ENCODE data around the gene TSC22D1. TPM values are rescaled to one million over a fixed set of nuclear protein-coding genes. Genes with fewer than 3 reads are reported as not detected.

The TSC22D1 gene
- total RNA-seq, 1 donor from 2014 or later: 18.6 TPM

DNA sequence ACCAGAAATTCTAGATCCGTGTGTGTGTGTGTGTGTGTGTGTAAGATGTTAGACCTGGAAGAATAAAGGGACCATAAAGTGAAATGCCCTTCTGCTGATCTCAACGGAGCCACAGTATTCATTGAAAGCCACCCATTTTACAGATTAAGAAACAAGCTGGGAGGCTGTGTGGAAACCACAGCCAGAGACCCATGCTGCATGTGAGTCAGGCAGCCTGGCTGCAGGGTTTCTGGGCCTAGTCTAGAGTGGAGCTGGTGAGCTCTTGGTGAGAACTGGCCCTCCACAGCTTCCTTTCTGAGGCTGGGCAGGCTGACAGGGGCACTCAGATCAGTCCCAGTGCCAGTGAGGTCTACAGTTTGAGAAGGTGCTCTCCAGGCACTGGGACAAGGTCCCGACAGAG, 127.3 kb downstream of the TSC22D1 start:
- TF ChIP-seq, protein P1, sequence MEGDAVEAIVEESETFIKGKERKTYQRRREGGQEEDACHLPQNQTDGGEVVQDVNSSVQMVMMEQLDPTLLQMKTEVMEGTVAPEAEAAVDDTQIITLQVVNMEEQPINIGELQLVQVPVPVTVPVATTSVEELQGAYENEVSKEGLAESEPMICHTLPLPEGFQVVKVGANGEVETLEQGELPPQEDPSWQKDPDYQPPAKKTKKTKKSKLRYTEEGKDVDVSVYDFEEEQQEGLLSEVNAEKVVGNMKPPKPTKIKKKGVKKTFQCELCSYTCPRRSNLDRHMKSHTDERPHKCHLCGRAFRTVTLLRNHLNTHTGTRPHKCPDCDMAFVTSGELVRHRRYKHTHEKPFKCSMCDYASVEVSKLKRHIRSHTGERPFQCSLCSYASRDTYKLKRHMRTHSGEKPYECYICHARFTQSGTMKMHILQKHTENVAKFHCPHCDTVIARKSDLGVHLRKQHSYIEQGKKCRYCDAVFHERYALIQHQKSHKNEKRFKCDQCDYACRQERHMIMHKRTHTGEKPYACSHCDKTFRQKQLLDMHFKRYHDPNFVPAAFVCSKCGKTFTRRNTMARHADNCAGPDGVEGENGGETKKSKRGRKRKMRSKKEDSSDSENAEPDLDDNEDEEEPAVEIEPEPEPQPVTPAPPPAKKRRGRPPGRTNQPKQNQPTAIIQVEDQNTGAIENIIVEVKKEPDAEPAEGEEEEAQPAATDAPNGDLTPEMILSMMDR (IDR thresholded peaks at IDR 0.05): no peak
- Mint-ChIP-seq H3K4me1 (no peaks in the 10 kb centered on the region), H3K9me3 (no peaks in the 10 kb centered on the region), H3K27ac (no peak overlapping the region), H3K36me3 (ENCODE audit: low read depth) (no peaks in the 10 kb centered on the region), H3K4me3 (no peak overlapping the region), H3K27me3 (no peaks in the 10 kb centered on the region)
- ATAC-seq (ENCODE audit: low read depth) (no peak), DNase-seq (no peak)
- CTCF ChIA-PET: no interaction called here
- intact Hi-C loops (cut with micrococcal nuclease): no loop called here
- POLR2A ChIA-PET: no interaction called here

DNA sequence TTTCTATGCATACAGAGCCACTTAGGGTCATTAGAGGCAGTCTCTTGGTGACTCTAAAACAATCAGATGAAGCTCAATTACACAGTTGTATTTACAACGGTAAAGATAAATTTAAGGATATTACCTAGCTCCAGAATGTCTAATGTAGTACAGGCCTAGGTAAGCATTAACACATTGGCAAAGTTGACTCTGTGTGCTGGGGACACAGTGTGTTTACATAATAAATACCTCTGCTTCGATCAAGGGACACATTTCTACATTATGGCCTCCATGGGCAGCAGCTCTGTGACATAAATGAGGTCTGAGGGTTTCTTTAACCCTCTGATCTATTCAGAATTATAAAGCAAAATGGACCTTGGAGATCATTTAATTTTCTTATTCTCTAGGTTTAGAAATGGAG, 127.8 kb downstream of the TSC22D1 start:
- DNase-seq (no peak), ATAC-seq (ENCODE audit: low read depth) (no peak)
- POLR2A ChIA-PET: no interaction called here
- H3K36me3 Mint-ChIP-seq (ENCODE audit: low read depth): no peaks in the 10 kb centered on the region
- H3K27ac Mint-ChIP-seq: no peak overlapping the region
- H3K9me3 Mint-ChIP-seq: no peaks in the 10 kb centered on the region
- H3K4me1 Mint-ChIP-seq: no peaks in the 10 kb centered on the region
- intact Hi-C loops (cut with micrococcal nuclease): no loop called here
- H3K27me3 Mint-ChIP-seq: peaks cover under 1% of the 10 kb centered on the region
- no peak overlapping the region for H3K4me3 Mint-ChIP-seq
- CTCF ChIA-PET: no interaction called here
- TF ChIP-seq, protein P1 (IDR thresholded peaks at IDR 0.05): no peak

DNA sequence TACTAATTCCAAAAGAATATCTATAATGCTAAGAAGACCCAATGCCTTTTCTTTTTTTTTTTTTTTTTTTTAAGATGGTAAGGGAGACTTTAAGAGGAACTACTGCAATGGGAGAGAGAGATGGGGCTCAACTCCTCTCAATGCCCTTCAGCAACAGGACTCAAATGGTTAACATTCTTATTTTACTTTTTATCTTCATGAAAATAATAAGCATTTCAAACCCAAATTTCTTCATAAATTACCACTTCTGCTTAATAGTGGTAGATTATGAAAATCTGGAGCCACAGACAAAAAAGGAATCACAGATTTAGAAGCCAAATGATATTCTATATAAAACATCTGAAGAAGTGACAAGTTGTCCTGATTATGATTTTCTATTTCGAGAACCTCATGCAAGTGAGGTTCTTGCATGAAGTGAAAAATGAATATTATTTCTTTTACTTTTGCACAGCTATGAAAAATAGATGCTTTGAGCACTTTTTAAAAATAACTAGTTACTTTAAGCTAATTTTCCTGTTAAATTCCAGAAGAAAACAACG, 128.3 kb downstream of the TSC22D1 start:
- no peaks in the 10 kb centered on the region for H3K9me3 Mint-ChIP-seq
- H3K36me3 Mint-ChIP-seq (ENCODE audit: low read depth): no peaks in the 10 kb centered on the region
- no peaks in the 10 kb centered on the region for H3K4me1 Mint-ChIP-seq
- H3K4me3 Mint-ChIP-seq: no peak overlapping the region
- TF ChIP-seq, protein P1 (IDR thresholded peaks at IDR 0.05): no peak
- POLR2A ChIA-PET: no interaction called here
- intact Hi-C loops (cut with micrococcal nuclease): no loop called here
- H3K27me3 Mint-ChIP-seq: peaks cover 3% of the 10 kb centered on the region
- CTCF ChIA-PET: no interaction called here
- ATAC-seq (ENCODE audit: low read depth) (no peak), DNase-seq (no peak)
- no peak overlapping the region for H3K27ac Mint-ChIP-seq

DNA sequence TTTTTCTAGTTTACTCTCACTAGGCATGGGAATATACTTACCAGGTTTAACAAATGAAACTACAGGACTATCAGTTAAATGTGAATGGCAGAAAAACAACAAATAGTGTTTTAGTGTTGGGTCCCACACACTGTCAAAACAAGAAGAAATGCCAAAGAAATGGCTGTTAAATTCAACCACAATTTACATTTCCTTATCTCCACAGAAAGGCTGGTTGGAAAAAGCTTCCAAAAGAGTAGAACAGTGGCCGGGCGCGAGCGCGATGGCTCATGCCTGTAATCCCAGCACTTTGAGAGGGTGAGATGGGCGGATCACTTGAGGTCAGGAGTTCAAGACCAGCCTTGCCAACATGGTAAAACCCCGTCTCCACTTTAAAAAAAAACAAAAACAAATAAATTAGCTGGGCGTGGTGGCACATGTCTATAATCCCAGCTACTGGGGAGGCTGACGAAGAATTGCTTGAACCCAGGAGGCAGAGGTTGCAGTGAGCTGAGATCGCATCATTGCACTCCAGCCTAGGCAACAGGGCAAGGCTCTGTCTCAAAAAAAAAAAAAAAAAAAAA, 136.0 kb downstream of the TSC22D1 start:
- peaks cover 15% of the 10 kb centered on the region for H3K27me3 Mint-ChIP-seq
- CTCF ChIA-PET: interaction anchor here (1.1 to 7.9 kb wide), 5 partner anchors 528 to 545 kb away, joined by 3 to 103 read pairs (median 7); no protein-coding TSS in a partner anchor

DNA sequence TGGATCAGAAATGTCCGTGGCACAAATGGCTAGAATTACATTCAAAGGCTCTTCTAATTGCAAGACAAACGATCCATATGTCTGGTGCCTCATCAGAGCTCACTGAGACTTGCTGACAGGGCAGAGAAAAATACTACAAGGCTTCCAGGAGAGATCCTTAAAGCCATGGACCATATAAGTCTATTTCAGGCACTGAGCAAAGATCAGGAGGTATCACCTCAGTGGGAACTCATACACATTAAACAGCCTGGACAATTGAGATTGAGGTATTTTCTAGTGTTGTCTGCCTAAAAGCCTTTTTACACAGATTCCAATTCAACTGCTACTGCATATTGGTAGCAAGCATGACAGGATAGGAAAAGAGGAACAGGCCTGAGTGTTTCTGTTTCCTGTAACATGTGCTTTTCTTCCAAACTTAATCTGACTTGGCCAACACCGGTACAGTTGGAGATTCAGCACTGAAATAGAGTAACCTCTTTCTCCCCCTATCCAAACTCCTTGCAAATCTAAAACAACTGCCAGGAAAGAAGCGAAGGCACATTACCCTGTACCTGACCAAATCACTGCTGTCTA, 136.6 kb downstream of the TSC22D1 start:
- peaks cover 15% of the 10 kb centered on the region for H3K27me3 Mint-ChIP-seq
- no peak for DNase-seq
- CTCF ChIA-PET: interaction anchor here (1.1 to 7.9 kb wide), 7 partner anchors 11 to 535 kb away, joined by 3 to 103 read pairs (median 10); no protein-coding TSS in a partner anchor
- ATAC-seq (ENCODE audit: low read depth): no peak
- no peak overlapping the region for H3K27ac Mint-ChIP-seq
- no peak overlapping the region for H3K4me3 Mint-ChIP-seq
- POLR2A ChIA-PET: no interaction called here
- TF ChIP-seq, protein P1 (IDR thresholded peaks at IDR 0.05): no peak
- intact Hi-C loops (cut with micrococcal nuclease): loop anchor here (10.0 kb wide), 1 partner anchor 1465 kb away; no protein-coding TSS in a partner anchor
- no peaks in the 10 kb centered on the region for H3K9me3 Mint-ChIP-seq
- H3K4me1 Mint-ChIP-seq: peaks cover 27% of the 10 kb centered on the region
- H3K36me3 Mint-ChIP-seq (ENCODE audit: low read depth): no peaks in the 10 kb centered on the region

More for the DNA sequence above, 136.0 kb downstream of the TSC22D1 start:
- Mint-ChIP-seq H3K4me1 (peaks cover 24% of the 10 kb centered on the region), H3K27ac (no peak overlapping the region), H3K4me3 (no peak overlapping the region), H3K36me3 (ENCODE audit: low read depth) (no peaks in the 10 kb centered on the region), H3K9me3 (no peaks in the 10 kb centered on the region)
- DNase-seq (no peak), ATAC-seq (ENCODE audit: low read depth) (no peak)
- TF ChIP-seq, protein P1 (IDR thresholded peaks at IDR 0.05): no peak
- POLR2A ChIA-PET: no interaction called here
- intact Hi-C loops (cut with micrococcal nuclease): no loop called here

Data from activated B cell treated with CpG ODN at 0.5 μM for 24 hours (primary cell).